Heart left ventricle (tissue), 13 donors: ENCODE measurements around the gene ABI1.

Source experiments
- POLR2A ChIP-seq, 2 donors: fragments of 450-650 bp; IDR thresholded peaks; one replicate each; pipeline ENCODE4 v1.6.1; 2017; ENCODE audit warnings: antibody characterized with exemption in 2 of 2, mild to moderate bottlenecking in 2 of 2, moderate library complexity in 2 of 2
- TF ChIP-seq, protein P1 (sequence below), 12 donors: fragments of 200-600 bp; sonication (generic) in 4 of 12; IDR thresholded peaks; one replicate each; pipeline versions ENCODE4 v1.5.0 to v1.8.0; 2018 to 2022; ENCODE audit warnings: antibody characterized with exemption in 12 of 12, mild to moderate bottlenecking in 5 of 12
- donor health status: ischemic (EF 13 %, LVEDD 7.1; RV severe dilation, severe dysfunction).
- donor health status: DM: no; HTN: yes; CAD: no.
- donor health status: DM: no; HTN: no; CAD: no.
- donor health status: ischemic (EF 25% LVEDD 6.9; RV normal size, moderate dysfunction).
- donor health status: ischemic (EF 25% LVEDD 5.7; RV mildly dilated, moderate dysfunction).
- donor health status: ischemic (EF 35%, LVEDD 5.7; RV mildly dilated, moderate dysfunction).
- donor health status: nonischemic (EF 11% LVEDD 7.7; RV severe dilation, severe dysfunction).
- donor health status: DM: yes; HTN: yes; CAD: no.
- donor health status: PGD.
- donor health status: ischemic (EF 29% LVEDD 5.4; RV normal size, mild dysfunction).
- donor health status: nonischemic (EF 23%, LVEDD 6.1; RV moderate dilation, normal function).

DNA sequence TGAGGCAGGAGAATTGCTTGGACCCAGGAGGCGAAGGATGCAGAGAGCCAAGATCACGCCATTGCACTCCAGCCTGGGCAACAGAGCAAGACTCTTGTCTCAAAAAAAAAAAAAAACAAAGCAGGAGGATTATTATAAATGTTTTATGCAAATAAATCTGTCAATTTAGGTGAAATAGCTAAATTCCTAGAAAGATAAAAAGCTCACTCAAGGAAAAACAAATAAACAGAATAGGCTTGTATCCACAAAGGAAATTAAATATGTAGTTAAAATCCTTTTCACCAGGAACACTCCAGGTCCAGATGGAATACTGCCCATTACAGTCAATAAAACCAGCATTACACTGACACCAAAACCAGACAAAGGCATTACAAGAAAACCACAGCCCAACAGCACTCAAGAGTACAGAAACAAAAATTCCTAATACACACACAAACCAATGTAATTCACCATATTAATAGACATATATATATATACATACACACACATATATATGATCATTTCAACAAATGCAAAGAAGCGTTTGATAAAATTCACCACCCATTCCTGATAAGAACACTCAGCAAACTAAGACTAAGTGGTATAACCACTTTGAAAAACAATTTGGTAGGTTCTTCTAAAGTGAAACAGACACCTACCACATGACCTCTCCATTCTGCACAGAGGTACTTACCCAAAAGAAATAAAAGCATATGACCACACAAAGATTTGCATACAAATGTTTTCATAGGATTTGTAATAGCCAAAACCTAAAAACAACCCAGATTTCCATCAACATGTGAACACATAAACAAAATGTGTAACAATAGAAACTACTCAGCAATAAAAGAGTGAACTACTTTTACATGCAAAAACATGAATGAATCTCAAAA is 38.8 kb downstream of the ABI1 start:
- TF ChIP-seq, protein P1, sequence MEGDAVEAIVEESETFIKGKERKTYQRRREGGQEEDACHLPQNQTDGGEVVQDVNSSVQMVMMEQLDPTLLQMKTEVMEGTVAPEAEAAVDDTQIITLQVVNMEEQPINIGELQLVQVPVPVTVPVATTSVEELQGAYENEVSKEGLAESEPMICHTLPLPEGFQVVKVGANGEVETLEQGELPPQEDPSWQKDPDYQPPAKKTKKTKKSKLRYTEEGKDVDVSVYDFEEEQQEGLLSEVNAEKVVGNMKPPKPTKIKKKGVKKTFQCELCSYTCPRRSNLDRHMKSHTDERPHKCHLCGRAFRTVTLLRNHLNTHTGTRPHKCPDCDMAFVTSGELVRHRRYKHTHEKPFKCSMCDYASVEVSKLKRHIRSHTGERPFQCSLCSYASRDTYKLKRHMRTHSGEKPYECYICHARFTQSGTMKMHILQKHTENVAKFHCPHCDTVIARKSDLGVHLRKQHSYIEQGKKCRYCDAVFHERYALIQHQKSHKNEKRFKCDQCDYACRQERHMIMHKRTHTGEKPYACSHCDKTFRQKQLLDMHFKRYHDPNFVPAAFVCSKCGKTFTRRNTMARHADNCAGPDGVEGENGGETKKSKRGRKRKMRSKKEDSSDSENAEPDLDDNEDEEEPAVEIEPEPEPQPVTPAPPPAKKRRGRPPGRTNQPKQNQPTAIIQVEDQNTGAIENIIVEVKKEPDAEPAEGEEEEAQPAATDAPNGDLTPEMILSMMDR (IDR thresholded peaks at IDR 0.05) = no peak
- no peak for TF ChIP-seq POLR2A (IDR thresholded peaks at IDR 0.05)
